ENCODE results near the gene FBXL13.

The FBXL13 gene

GRCh38 chr7:102914585-102914984 lies 160.0 kb downstream of the FBXL13 start:
- Histone ChIP-seq H3K4me3 (ENCODE audit: low read depth, low read length) (no peak overlapping the region), H3K23ac (ENCODE audit: low read length) (no peak overlapping the region), H3K14ac (ENCODE audit: low read length) (no peak overlapping the region), H3K9ac (ENCODE audit: low read length) (no peak overlapping the region), H3K27me3 (ENCODE audit: insufficient read depth, low read length) (no peaks in the 10 kb centered on the region), H4K8ac (ENCODE audit: low read depth, low read length) (no peak overlapping the region), H3K18ac (ENCODE audit: low read length) (no peak overlapping the region), H3K27ac (ENCODE audit: low read depth, low read length) (no peak overlapping the region), H3K4ac (ENCODE audit: low read depth, low read length) (no peak overlapping the region), H3K4me1 (ENCODE audit: control insufficient read depth in 1 of 2, insufficient read depth in 2 of 2, low read length in 2 of 2) (no peaks in the 10 kb centered on the region), H2BK12ac (ENCODE audit: low read length) (no peak overlapping the region), H4K91ac (ENCODE audit: low read depth, low read length) (no peak overlapping the region), H3K9me3 (ENCODE audit: insufficient read depth, low read depth, low read length) (no peaks in the 10 kb centered on the region), H2BK5ac (ENCODE audit: low read depth, low read length, poor library complexity) (no peak overlapping the region), H2AFZ (ENCODE audit: insufficient read depth, low read length, poor library complexity) (no peak overlapping the region), H3K79me2 (ENCODE audit: control insufficient read depth, insufficient read depth, low read length, poor library complexity) (no peaks in the 10 kb centered on the region), H3K79me1 (ENCODE audit: low read length) (no peaks in the 10 kb centered on the region), H4K12ac (ENCODE audit: low read depth, low read length) (no peak overlapping the region), H3K4me2 (ENCODE audit: low read length) (no peak overlapping the region), H2BK120ac (ENCODE audit: insufficient read depth, low read length, poor library complexity) (no peak overlapping the region), H2AK5ac (ENCODE audit: low read length) (no peak overlapping the region), H3K36me3 (ENCODE audit: control insufficient read depth in 1 of 2, insufficient read depth in 2 of 2, low read length in 2 of 2) (no peaks in the 10 kb centered on the region)
- WGBS (ENCODE audit: extremely low coverage, insufficient coverage, insufficient read length), result no CpG with 5 or more reads among the region's 8 CpGs
- DNase-seq, result no peak

GRCh38 chr7:102913826-102914225 lies 160.8 kb downstream of the FBXL13 start:
- no peaks in the 10 kb centered on the region for H3K9me3 ChIP-seq (ENCODE audit: insufficient read depth, low read depth, low read length)
- no peaks in the 10 kb centered on the region for H3K27me3 ChIP-seq (ENCODE audit: insufficient read depth, low read length)
- no peak overlapping the region for H2BK5ac ChIP-seq (ENCODE audit: low read depth, low read length, poor library complexity)
- no peak overlapping the region for H3K4me3 ChIP-seq (ENCODE audit: low read depth, low read length)
- H4K8ac ChIP-seq (ENCODE audit: low read depth, low read length), result no peak overlapping the region
- H3K23ac ChIP-seq (ENCODE audit: low read length), result no peak overlapping the region
- no peak overlapping the region for H3K9ac ChIP-seq (ENCODE audit: low read length)
- H3K18ac ChIP-seq (ENCODE audit: low read length), result no peak overlapping the region
- no peak overlapping the region for H2BK120ac ChIP-seq (ENCODE audit: insufficient read depth, low read length, poor library complexity)
- no peak overlapping the region for H2BK12ac ChIP-seq (ENCODE audit: low read length)
- no peak overlapping the region for H3K4me2 ChIP-seq (ENCODE audit: low read length)
- H4K12ac ChIP-seq (ENCODE audit: low read depth, low read length), result no peak overlapping the region
- no peak overlapping the region for H3K14ac ChIP-seq (ENCODE audit: low read length)
- H2AK5ac ChIP-seq (ENCODE audit: low read length), result no peak overlapping the region
- WGBS (ENCODE audit: extremely low coverage, insufficient coverage, insufficient read length), result no CpG with 5 or more reads among the region's 9 CpGs
- H3K79me1 ChIP-seq (ENCODE audit: low read length), result no peaks in the 10 kb centered on the region
- no peaks in the 10 kb centered on the region for H3K4me1 ChIP-seq (ENCODE audit: control insufficient read depth in 1 of 2, insufficient read depth in 2 of 2, low read length in 2 of 2)
- H4K91ac ChIP-seq (ENCODE audit: low read depth, low read length), result no peak overlapping the region
- no peak overlapping the region for H2AFZ ChIP-seq (ENCODE audit: insufficient read depth, low read length, poor library complexity)
- no peak for DNase-seq
- no peak overlapping the region for H3K4ac ChIP-seq (ENCODE audit: low read depth, low read length)
- H3K36me3 ChIP-seq (ENCODE audit: control insufficient read depth in 1 of 2, insufficient read depth in 2 of 2, low read length in 2 of 2), result no peaks in the 10 kb centered on the region
- H3K79me2 ChIP-seq (ENCODE audit: control insufficient read depth, insufficient read depth, low read length, poor library complexity), result no peaks in the 10 kb centered on the region
- H3K27ac ChIP-seq (ENCODE audit: low read depth, low read length), result no peak overlapping the region

GRCh38 chr7:102912742-102913141 lies 161.9 kb downstream of the FBXL13 start, which contains the start of gene LRRC17:
Gene LRRC17 (plus strand): TSS chr7:102913000. CDS start chr7:102933914, 20,914 bp downstream.
- Histone ChIP-seq H2AK5ac (ENCODE audit: low read length) (no peak within 1 kb of the TSS), H3K4me1 (ENCODE audit: control insufficient read depth in 1 of 2, insufficient read depth in 2 of 2, low read length in 2 of 2) (no peaks in the 10 kb centered on the region), H3K27me3 (ENCODE audit: insufficient read depth, low read length) (no peaks in the 10 kb centered on the region), H3K9me3 (ENCODE audit: insufficient read depth, low read depth, low read length) (no peaks in the 10 kb centered on the region), H3K4ac (ENCODE audit: low read depth, low read length) (no peak within 1 kb of the TSS), H3K14ac (ENCODE audit: low read length) (no peak within 1 kb of the TSS), H3K36me3 (ENCODE audit: control insufficient read depth in 1 of 2, insufficient read depth in 2 of 2, low read length in 2 of 2) (no peaks in the 10 kb centered on the region), H4K8ac (ENCODE audit: low read depth, low read length) (no peak within 1 kb of the TSS), H2BK12ac (ENCODE audit: low read length) (no peak within 1 kb of the TSS), H3K23ac (ENCODE audit: low read length) (no peak within 1 kb of the TSS), H3K4me3 (ENCODE audit: low read depth, low read length) (no peak within 1 kb of the TSS), H3K9ac (ENCODE audit: low read length) (no peak within 1 kb of the TSS), H2BK120ac (ENCODE audit: insufficient read depth, low read length, poor library complexity) (no peak within 1 kb of the TSS), H3K79me1 (ENCODE audit: low read length) (no peaks in the 10 kb centered on the region), H3K79me2 (ENCODE audit: control insufficient read depth, insufficient read depth, low read length, poor library complexity) (no peaks in the 10 kb centered on the region), H3K27ac (ENCODE audit: low read depth, low read length) (no peak within 1 kb of the TSS), H2BK5ac (ENCODE audit: low read depth, low read length, poor library complexity) (no peak within 1 kb of the TSS), H4K12ac (ENCODE audit: low read depth, low read length) (no peak within 1 kb of the TSS), H3K18ac (ENCODE audit: low read length) (no peak within 1 kb of the TSS), H2AFZ (ENCODE audit: insufficient read depth, low read length, poor library complexity) (no peak within 1 kb of the TSS), H3K4me2 (ENCODE audit: low read length) (no peak within 1 kb of the TSS), H4K91ac (ENCODE audit: low read depth, low read length) (no peak within 1 kb of the TSS)
- no peak for DNase-seq
- WGBS (ENCODE audit: extremely low coverage, insufficient coverage, insufficient read length), result no CpG with 5 or more reads among the region's 6 CpGs

GRCh38 chr7:102908676-102909075 lies 165.9 kb downstream of the FBXL13 start:
- H4K12ac ChIP-seq (ENCODE audit: low read depth, low read length), result no peak overlapping the region
- no peak overlapping the region for H3K4ac ChIP-seq (ENCODE audit: low read depth, low read length)
- no peak overlapping the region for H3K18ac ChIP-seq (ENCODE audit: low read length)
- H2BK5ac ChIP-seq (ENCODE audit: low read depth, low read length, poor library complexity), result no peak overlapping the region
- H3K36me3 ChIP-seq (ENCODE audit: control insufficient read depth in 1 of 2, insufficient read depth in 2 of 2, low read length in 2 of 2), result no peaks in the 10 kb centered on the region
- H3K23ac ChIP-seq (ENCODE audit: low read length), result no peak overlapping the region
- no peak overlapping the region for H4K91ac ChIP-seq (ENCODE audit: low read depth, low read length)
- no peak overlapping the region for H2BK120ac ChIP-seq (ENCODE audit: insufficient read depth, low read length, poor library complexity)
- no peaks in the 10 kb centered on the region for H3K27me3 ChIP-seq (ENCODE audit: insufficient read depth, low read length)
- no peak overlapping the region for H3K27ac ChIP-seq (ENCODE audit: low read depth, low read length)
- H3K9me3 ChIP-seq (ENCODE audit: insufficient read depth, low read depth, low read length), result no peaks in the 10 kb centered on the region
- no peaks in the 10 kb centered on the region for H3K79me2 ChIP-seq (ENCODE audit: control insufficient read depth, insufficient read depth, low read length, poor library complexity)
- H3K9ac ChIP-seq (ENCODE audit: low read length), result no peak overlapping the region
- no peak overlapping the region for H2AK5ac ChIP-seq (ENCODE audit: low read length)
- H2BK12ac ChIP-seq (ENCODE audit: low read length), result no peak overlapping the region
- H3K4me1 ChIP-seq (ENCODE audit: control insufficient read depth in 1 of 2, insufficient read depth in 2 of 2, low read length in 2 of 2), result no peaks in the 10 kb centered on the region
- no peak overlapping the region for H2AFZ ChIP-seq (ENCODE audit: insufficient read depth, low read length, poor library complexity)
- H3K79me1 ChIP-seq (ENCODE audit: low read length), result no peaks in the 10 kb centered on the region
- no peak overlapping the region for H3K4me2 ChIP-seq (ENCODE audit: low read length)
- no peak overlapping the region for H3K14ac ChIP-seq (ENCODE audit: low read length)
- no peak overlapping the region for H4K8ac ChIP-seq (ENCODE audit: low read depth, low read length)
- no peak for DNase-seq
- no peak overlapping the region for H3K4me3 ChIP-seq (ENCODE audit: low read depth, low read length)
